NCI-H524 treated with DMSO at 0.1 percent for 48 hours (cell line): Measurements from ENCODE around the gene GALT.

Experiments used
- DNase-seq: peaks from one replicate; lab custom pipeline; 2025; lab: John Stamatoyannopoulos, UW

Gene GALT

GRCh38 chr9:34684145-34684544 is 37.7 kb downstream of the GALT start:
- DNase-seq, result no peak

GRCh38 chr9:34684816-34685215 is 38.3 kb downstream of the GALT start:
- DNase-seq, result no peak

GRCh38 chr9:34685591-34685990 is 39.1 kb downstream of the GALT start:
- no peak for DNase-seq

- DNase-seq, result no peak
These were observed 39.8 kb downstream of the GALT start for GRCh38 chr9:34686231-34686630.

- DNase-seq, result no peak
These were observed 40.3 kb downstream of the GALT start for GRCh38 chr9:34686732-34687131.

- no peak for DNase-seq
These were observed 41.0 kb downstream of the GALT start for GRCh38 chr9:34687276-34688030.

- no peak for DNase-seq
These were observed 42.0 kb downstream of the GALT start for GRCh38 chr9:34688329-34689115.

GRCh38 chr9:34689116-34689470 is 42.6 kb downstream of the GALT start:
- DNase-seq, result no peak

- no peak for DNase-seq
These were observed 43.0 kb downstream of the GALT start for GRCh38 chr9:34689512-34689911.

GRCh38 chr9:34690983-34691935 is 44.8 kb downstream of the GALT start, which contains the start of gene CCL19:
CCL19 (minus strand) TSS chr9:34691276; CDS start chr9:34691139, 137 bp downstream.
- no peak for DNase-seq

GRCh38 chr9:34691936-34692315 is 45.5 kb downstream of the GALT start:
- DNase-seq, result no peak

GRCh38 chr9:34693560-34693959 is 47.1 kb downstream of the GALT start:
- DNase-seq, result no peak

GRCh38 chr9:34694811-34695210 is 48.3 kb downstream of the GALT start:
- no peak for DNase-seq
